Left lung (tissue), 10 donors: ENCODE results near the gene PSKH1. TPM values are rescaled to one million over a fixed set of nuclear protein-coding genes. Genes with fewer than 3 reads are reported as not detected.

ENCODE experiments used
- ATAC-seq: fragments of 200-7000 bp; cut with Tn5 transposase; one replicate; pipeline ENCODE4 v1.9.1; 2020; ENCODE audit warnings: moderate library complexity
- DNase-seq, 4 donors: peaks; one replicate each; pipeline ENCODE4 v3.0.0-alpha.2; 2013 to 2020
- H3K27ac ChIP-seq, 2 donors: fragments of 200-600 bp; sonication (generic) in 1 of 2; one replicate each; pipeline versions ENCODE4 v1.5.0 to v1.8.0; 2020 to 2021
- H3K27me3 ChIP-seq, 2 donors: fragments of 200-600 bp; sonication (generic) in 1 of 2; one replicate each; pipeline versions ENCODE4 v1.5.0 to v1.8.0; 2020 to 2021
- H3K36me3 ChIP-seq, 2 donors: fragments of 200-600 bp; sonication (generic) in 1 of 2; one replicate each; pipeline versions ENCODE4 v1.5.0 to v1.8.0; 2020 to 2021
- H3K4me1 ChIP-seq, 2 donors: fragments of 200-600 bp; one replicate each; pipeline ENCODE4 v1.8.0; 2021
- H3K4me3 ChIP-seq, 2 donors: fragments of 200-600 bp; sonication (generic) in 1 of 2; one replicate each; pipeline versions ENCODE4 v1.5.0 to v1.8.0; 2020 to 2021; ENCODE audit warnings: mild to moderate bottlenecking in 1 of 2
- H3K9me3 ChIP-seq, 2 donors: fragments of 200-600 bp; sonication (generic) in 1 of 2; one replicate each; pipeline versions ENCODE4 v1.5.0 to v1.8.0; 2020 to 2021
- intact Hi-C, 2 donors: fragments of 100-400 bp; cut with DNase I; formaldehyde crosslinking; loops; one replicate each; pipeline versions ENCODE4 v1.11.2 to v1.14.2; 2022
- polyA plus RNA-seq, 6 donors: library from polyadenylated mRNA; unstranded; fragments of 120-200 nt; gene quantifications; one replicate each; pipeline ENCODE4 v1.2.1, GENCODE V29; 2013; ENCODE audit not compliant: insufficient read length in 6 of 6
- total RNA-seq, 2 donors: library from RNA; stranded (reverse); fragmentation: NEBNext Ultra II Directional; extraction: Animal tissue kit (Norgen Biotek cat#: 25700); gene quantifications; one replicate each; pipeline ENCODE4 v1.2.1, GENCODE V29; 2021
- TF ChIP-seq, protein P1 (sequence below), 2 donors: fragments of 200-600 bp; sonication (generic) in 1 of 2; IDR thresholded peaks; one replicate each; pipeline versions ENCODE4 v1.5.0 to v1.8.0; 2021; ENCODE audit warnings: antibody characterized with exemption in 2 of 2
- donor health status: DM: no; HTN: yes; CAD: no.
- donor health status: DM: no; HTN: no; CAD: no.

Gene PSKH1
- total and polyA plus RNA-seq, 8 donors, result 20.8 to 32.1 (median 29.0) TPM

DNA sequence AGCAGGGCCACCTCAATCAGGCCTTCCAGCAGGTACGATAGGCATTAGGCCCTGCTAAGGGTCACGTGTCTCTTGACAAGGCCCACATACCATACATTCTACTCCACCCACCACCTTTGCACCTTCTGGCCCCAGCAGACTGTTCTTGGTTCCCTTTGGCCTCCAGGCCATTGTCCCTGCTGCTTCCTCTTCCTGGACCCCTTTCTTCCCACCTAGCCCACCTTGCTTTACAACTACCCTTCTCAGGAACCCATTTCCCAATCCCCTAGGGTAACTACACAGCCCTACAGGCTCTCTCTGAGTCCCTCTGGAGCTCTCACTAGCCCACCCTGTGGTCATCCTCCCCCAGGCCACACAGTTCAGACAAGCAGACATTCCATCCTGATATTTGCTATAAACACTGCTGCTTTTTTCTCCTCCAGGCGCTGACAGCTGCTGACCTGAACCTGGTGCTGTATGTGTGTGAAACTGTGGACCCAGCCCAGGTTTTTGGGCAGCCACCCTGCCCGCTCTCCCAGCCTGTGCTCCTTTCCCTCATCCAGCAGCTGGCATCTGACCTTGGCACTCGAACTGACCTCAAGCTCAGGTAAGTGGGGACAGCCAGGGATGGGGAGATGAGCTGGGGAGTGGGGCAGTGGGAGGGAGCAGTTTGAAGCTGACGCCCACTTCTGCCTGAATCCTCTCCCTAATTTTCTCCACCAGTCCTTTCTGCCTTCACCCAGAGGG is 9.7 kb upstream of the PSKH1 start:
- peaks cover 0 to 88% of the 10 kb centered on the region in 2 donors for H3K36me3 ChIP-seq

GRCh38 chr16:67883872-67884261 is 9.2 kb upstream of the PSKH1 start:
- ATAC-seq, result peak; percentile 67
- peaks cover 0 to 82% of the 10 kb centered on the region in 2 donors for H3K36me3 ChIP-seq
- peaks cover 0 to 12% of the 10 kb centered on the region in 2 donors for H3K4me1 ChIP-seq
- peak; percentile 17 to 92 (median 57) for DNase-seq
- H3K27ac ChIP-seq, result no peak overlapping the region
- H3K27me3 ChIP-seq, result no peaks in the 10 kb centered on the region
- intact Hi-C loops, result loop anchor here in 1 of 2 donors (5.0 kb wide), 1 partner anchor 43 kb away; no protein-coding TSS in a partner anchor
- TF ChIP-seq, protein P1, sequence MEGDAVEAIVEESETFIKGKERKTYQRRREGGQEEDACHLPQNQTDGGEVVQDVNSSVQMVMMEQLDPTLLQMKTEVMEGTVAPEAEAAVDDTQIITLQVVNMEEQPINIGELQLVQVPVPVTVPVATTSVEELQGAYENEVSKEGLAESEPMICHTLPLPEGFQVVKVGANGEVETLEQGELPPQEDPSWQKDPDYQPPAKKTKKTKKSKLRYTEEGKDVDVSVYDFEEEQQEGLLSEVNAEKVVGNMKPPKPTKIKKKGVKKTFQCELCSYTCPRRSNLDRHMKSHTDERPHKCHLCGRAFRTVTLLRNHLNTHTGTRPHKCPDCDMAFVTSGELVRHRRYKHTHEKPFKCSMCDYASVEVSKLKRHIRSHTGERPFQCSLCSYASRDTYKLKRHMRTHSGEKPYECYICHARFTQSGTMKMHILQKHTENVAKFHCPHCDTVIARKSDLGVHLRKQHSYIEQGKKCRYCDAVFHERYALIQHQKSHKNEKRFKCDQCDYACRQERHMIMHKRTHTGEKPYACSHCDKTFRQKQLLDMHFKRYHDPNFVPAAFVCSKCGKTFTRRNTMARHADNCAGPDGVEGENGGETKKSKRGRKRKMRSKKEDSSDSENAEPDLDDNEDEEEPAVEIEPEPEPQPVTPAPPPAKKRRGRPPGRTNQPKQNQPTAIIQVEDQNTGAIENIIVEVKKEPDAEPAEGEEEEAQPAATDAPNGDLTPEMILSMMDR (IDR thresholded peaks at IDR 0.05), result peak; percentile 37 to 78
- H3K4me3 ChIP-seq, result no peak overlapping the region
- no peaks in the 10 kb centered on the region for H3K9me3 ChIP-seq

More for the DNA sequence above, 9.7 kb upstream of the PSKH1 start:
- Histone ChIP-seq H3K27ac (no peak overlapping the region), H3K27me3 (no peaks in the 10 kb centered on the region), H3K4me3 (no peak overlapping the region), H3K4me1 (peaks cover 0 to 12% of the 10 kb centered on the region in 2 donors), H3K9me3 (no peaks in the 10 kb centered on the region)
- intact Hi-C loops, result loop anchor here in 1 of 2 donors (5.0 kb wide), 1 partner anchor 44 kb away; no protein-coding TSS in a partner anchor
- DNase-seq, result no peak
- TF ChIP-seq, protein P1 (IDR thresholded peaks at IDR 0.05), result peak in 1 of 2 donors; percentile 91
- no peak for ATAC-seq

GRCh38 chr16:67884684-67885083 is 8.4 kb upstream of the PSKH1 start, which contains the start of gene NRN1L:
Gene NRN1L (plus strand): TSS chr16:67884885. CDS start chr16:67884904, 19 bp downstream.
- TF ChIP-seq, protein P1 (IDR thresholded peaks at IDR 0.05), result no peak
- no peak within 1 kb of the TSS for H3K27ac ChIP-seq
- peaks cover 0 to 12% of the 10 kb centered on the region in 2 donors for H3K4me1 ChIP-seq
- intact Hi-C loops, result loop anchor here in 1 of 2 donors (5.0 kb wide), 1 partner anchor 43 kb away; no protein-coding TSS in a partner anchor
- no peaks in the 10 kb centered on the region for H3K27me3 ChIP-seq
- H3K36me3 ChIP-seq, result peaks cover 0 to 74% of the 10 kb centered on the region in 2 donors
- ATAC-seq (peak; percentile 87), DNase-seq (peak; percentile 77 to 92 (median 88))
- no peaks in the 10 kb centered on the region for H3K9me3 ChIP-seq
- H3K4me3 ChIP-seq, result no peak within 1 kb of the TSS

DNA sequence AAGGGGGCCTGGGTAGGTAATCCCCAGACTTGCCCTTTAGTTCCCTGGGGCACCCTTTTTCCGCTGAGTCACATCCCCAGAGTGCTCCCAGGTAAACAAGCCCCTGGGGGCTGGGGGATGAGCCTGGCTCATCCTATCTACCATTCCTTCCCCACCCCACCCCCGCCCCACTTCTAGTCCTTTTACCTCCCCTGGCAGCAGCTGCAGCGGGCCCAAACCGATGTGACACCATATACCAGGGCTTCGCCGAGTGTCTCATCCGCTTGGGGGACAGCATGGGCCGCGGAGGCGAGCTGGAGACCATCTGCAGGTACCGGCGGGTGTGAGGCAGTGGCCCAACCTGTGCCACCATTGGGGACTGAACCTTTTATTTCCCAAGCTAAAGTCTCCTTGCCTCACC is 7.5 kb upstream of the PSKH1 start:
- peaks cover 0 to 65% of the 10 kb centered on the region in 2 donors for H3K36me3 ChIP-seq
- DNase-seq, result no peak
- no peak overlapping the region for H3K4me3 ChIP-seq
- H3K4me1 ChIP-seq, result peaks cover 0 to 12% of the 10 kb centered on the region in 2 donors
- H3K27ac ChIP-seq, result no peak overlapping the region
- H3K27me3 ChIP-seq, result no peaks in the 10 kb centered on the region
- H3K9me3 ChIP-seq, result no peaks in the 10 kb centered on the region
- no peak for ATAC-seq
- intact Hi-C loops, result no loop called here
- TF ChIP-seq, protein P1 (IDR thresholded peaks at IDR 0.05), result no peak

DNA sequence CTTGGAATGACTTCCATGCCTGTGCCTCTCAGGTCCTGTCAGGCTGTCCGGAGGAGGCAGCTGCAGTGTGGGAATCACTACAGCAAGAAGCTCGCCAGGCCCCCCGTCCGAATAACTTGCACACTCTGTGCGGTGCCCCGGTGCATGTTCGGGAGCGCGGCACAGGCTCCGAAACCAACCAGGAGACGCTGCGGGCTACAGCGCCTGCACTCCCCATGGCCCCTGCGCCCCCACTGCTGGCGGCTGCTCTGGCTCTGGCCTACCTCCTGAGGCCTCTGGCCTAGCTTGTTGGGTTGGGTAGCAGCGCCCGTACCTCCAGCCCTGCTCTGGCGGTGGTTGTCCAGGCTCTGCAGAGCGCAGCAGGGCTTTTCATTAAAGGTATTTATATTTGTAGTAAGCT is 7.1 kb upstream of the PSKH1 start:
- TF ChIP-seq, protein P1 (IDR thresholded peaks at IDR 0.05), result no peak
- H3K4me1 ChIP-seq, result peaks cover 0 to 12% of the 10 kb centered on the region in 2 donors
- H3K27ac ChIP-seq, result no peak overlapping the region
- DNase-seq (no peak), ATAC-seq (no peak)
- intact Hi-C loops, result no loop called here
- H3K27me3 ChIP-seq, result no peaks in the 10 kb centered on the region
- H3K36me3 ChIP-seq, result peaks cover 0 to 61% of the 10 kb centered on the region in 2 donors
- no peaks in the 10 kb centered on the region for H3K9me3 ChIP-seq
- H3K4me3 ChIP-seq, result no peak overlapping the region
